Endothelial cell of coronary artery (primary cell): Measurements from ENCODE around the gene LARP1B. TPM values are rescaled to one million over a fixed set of nuclear protein-coding genes. Genes with fewer than 3 reads are reported as not detected.

ENCODE experiments used
- total RNA-seq: library from RNA; depleted of rRNA; stranded (reverse); fragments of >200 nt; gene quantifications from 2 replicates; pipeline ENCODE4 v1.2.3, GENCODE V29; 2014

Gene LARP1B
- 15.0 and 22.8 TPM in 2 replicates for total RNA-seq

GRCh38 chr4:128060699-128061565, at the start of gene LARP1B:
Gene LARP1B (plus strand): TSS chr4:128061312. CDS start chr4:128074952, 13,640 bp downstream.

Other genes starting within 250 kb of the LARP1B start
- 6.8 and 18.1 TPM in 2 replicates for gene PLK4, start 180.4 kb upstream of the LARP1B start, total RNA-seq
- 12.1 and 13.8 TPM in 2 replicates for gene MFSD8, start 96.1 kb upstream of the LARP1B start, total RNA-seq
- gene ABHD18, start 95.9 kb upstream of the LARP1B start, total RNA-seq = 5.1 and 5.7 TPM in 2 replicates
- gene PGRMC2, start 226.5 kb downstream of the LARP1B start, total RNA-seq = 13.7 and 28.3 TPM in 2 replicates